Right lobe of liver (tissue), 4 donors: ENCODE results near the gene HDLBP.

ENCODE experiments used
- POLR2A ChIP-seq: fragments of 450-650 bp; IDR thresholded peaks from one replicate; pipeline ENCODE4 v1.6.1; 2017; ENCODE audit warnings: antibody characterized with exemption, mild to moderate bottlenecking
- TF ChIP-seq, protein P1 (sequence below), 4 donors: fragments of 200-600 bp in 3 of 4; fragments of 450-650 bp in 1 of 4; IDR thresholded peaks; one replicate each; pipeline versions ENCODE4 v1.5.1 to v1.8.0; 2016 to 2022; ENCODE audit warnings: antibody characterized with exemption in 4 of 4, mild to moderate bottlenecking in 2 of 4
- donor health status: DM: no; HTN: no; CAD: no.
- donor health status: DM: no; HTN: no; CAD: no.
- donor health status: DM: no; HTN: yes; CAD: no.

DNA sequence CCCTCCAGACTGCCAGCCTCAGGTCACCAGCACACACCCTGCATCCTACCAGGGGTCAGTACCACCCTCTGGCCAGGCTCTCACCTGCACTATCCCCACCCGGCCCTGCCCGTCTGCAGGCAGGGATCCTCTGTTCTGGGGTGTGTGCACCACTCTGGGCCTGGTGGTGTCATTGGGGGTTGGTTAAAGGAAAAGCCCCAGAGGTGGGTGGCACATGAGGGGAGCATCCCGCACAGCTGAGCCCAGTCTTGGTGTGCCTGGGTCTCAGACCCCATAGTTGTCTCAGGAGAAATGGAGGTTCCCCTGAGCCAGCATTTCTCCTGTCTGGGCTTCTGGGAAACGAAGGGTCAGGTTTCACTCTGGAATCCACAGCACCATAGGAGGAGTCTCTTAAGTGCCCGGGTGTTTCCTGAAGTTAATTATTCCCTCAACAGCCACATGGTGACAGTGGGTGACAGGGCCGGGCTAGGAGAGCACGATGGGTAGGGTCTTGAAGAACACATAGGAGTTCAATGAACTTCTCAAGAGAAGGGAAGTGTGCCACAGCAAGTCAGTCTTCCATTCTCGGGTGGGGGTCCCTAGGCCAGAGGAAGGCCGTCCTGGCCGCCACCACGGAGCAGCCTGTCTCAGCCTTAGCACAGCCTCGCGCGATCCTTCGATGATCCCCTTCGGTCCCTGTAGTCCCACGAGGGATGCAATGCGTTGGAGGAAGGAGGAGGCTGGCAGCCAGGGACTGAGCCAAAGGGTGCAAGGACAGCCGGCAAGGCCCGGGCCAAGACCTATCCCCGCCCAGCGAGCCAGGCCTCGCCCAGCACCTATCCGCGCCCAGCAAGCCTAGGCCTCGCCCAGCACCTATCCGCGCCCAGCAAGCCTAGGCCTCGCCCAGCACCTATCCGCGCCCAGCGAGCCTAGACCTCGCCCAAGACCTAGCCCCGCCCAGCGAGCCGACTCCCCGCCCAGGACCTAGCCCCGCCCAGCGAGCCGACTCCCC is 39.5 kb upstream of the HDLBP start:
- no peak for TF ChIP-seq POLR2A
- TF ChIP-seq, protein P1, sequence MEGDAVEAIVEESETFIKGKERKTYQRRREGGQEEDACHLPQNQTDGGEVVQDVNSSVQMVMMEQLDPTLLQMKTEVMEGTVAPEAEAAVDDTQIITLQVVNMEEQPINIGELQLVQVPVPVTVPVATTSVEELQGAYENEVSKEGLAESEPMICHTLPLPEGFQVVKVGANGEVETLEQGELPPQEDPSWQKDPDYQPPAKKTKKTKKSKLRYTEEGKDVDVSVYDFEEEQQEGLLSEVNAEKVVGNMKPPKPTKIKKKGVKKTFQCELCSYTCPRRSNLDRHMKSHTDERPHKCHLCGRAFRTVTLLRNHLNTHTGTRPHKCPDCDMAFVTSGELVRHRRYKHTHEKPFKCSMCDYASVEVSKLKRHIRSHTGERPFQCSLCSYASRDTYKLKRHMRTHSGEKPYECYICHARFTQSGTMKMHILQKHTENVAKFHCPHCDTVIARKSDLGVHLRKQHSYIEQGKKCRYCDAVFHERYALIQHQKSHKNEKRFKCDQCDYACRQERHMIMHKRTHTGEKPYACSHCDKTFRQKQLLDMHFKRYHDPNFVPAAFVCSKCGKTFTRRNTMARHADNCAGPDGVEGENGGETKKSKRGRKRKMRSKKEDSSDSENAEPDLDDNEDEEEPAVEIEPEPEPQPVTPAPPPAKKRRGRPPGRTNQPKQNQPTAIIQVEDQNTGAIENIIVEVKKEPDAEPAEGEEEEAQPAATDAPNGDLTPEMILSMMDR (IDR thresholded peaks at IDR 0.05) = no peak
